ENCODE results near the gene HOXB8.

- TF ChIP-seq CTCF (conservative IDR thresholded peaks at IDR 0.05), result no peak
- TF ChIP-seq EZH2 (IDR thresholded peaks at IDR 0.05; ENCODE audit: low read depth), result no peak
These were observed 8.0 kb downstream of the HOXB8 start for GRCh38 chr17:48606892-48607614.
